K562 (cell line): ENCODE measurements around the gene GFOD1. TPM values are rescaled to one million over a fixed set of nuclear protein-coding genes. Genes with fewer than 3 reads are reported as not detected.

Source experiments
- ATAC-seq: fragments of 200-7000 bp; cut with Tn5 transposase; 3 replicates; pipeline ENCODE4 v1.9.1; 2020; ENCODE audit warnings: moderate library complexity
- BruUV-seq: library from RNA; stranded (reverse); fragments of 400-500 nt; replicated peaks from 2 replicates; lab custom pipeline; 2021; lab: Mats Ljungman, UMichigan
- CTCF ChIA-PET: fragments of 300-600 bp; formaldehyde crosslinking; extraction: SDS; loops from one replicate; lab custom pipeline; 2021; ENCODE audit warnings: low intra/inter-chr PET ratio; lab: Yijun Ruan, JAX
- POLR2A ChIA-PET: fragments of 300-600, 350-650 bp; sonication (Branson Sonifier 250); formaldehyde crosslinking; extraction: SDS; loops from one replicate; lab custom pipeline; 2021; ENCODE audit warnings: antibody characterized with exemption, inconsistent platforms; lab: Yijun Ruan, JAX
- DNase-seq, 4 experiments: peaks; one replicate each; pipeline versions ENCODE4 v3.0.0 to v3.0.0-alpha.2; 2011 to 2018; ENCODE audit warnings: low spot score in 3 of 4, mixed read lengths in 3 of 4; ENCODE audit errors: extremely low read depth in 1 of 4
- FAIRE-seq: peaks from 2 replicates; lab custom pipeline; 2011; peaks lifted over from hg19 to GRCh38; lab: Jason Lieb, UNC
- H2AFZ ChIP-seq: 2 replicates; pipeline ENCODE4 v1.6.0; 2011; ENCODE audit warnings: low read depth, low read length, control low read depth, inconsistent platforms
- H3K27ac ChIP-seq: fragments of 200-600 bp; 3 replicates; pipeline ENCODE4 v1.8.0; 2011; ENCODE audit warnings: low read depth, mild to moderate bottlenecking, control low read depth, inconsistent platforms, low read length, moderate library complexity, mixed read lengths; ENCODE audit errors: extremely low read depth
- H3K27me3 ChIP-seq, 2 experiments: fragments of 300-600 bp in 1 of 2; 2 replicates in 1 of 2; 3 replicates in 1 of 2; pipeline versions ENCODE4 v1.6.0 to v1.8.0; 2011; ENCODE audit warnings: inconsistent platforms in 2 of 2, low read length in 2 of 2, mild to moderate bottlenecking in 1 of 2, mixed read lengths in 1 of 2, moderate library complexity in 1 of 2; ENCODE audit not compliant: control insufficient read depth in 2 of 2, insufficient read depth in 2 of 2
- H3K36me3 ChIP-seq: fragments of 300-600 bp; 3 replicates; pipeline ENCODE4 v1.8.0; 2011; ENCODE audit warnings: mild to moderate bottlenecking, low read length, inconsistent platforms; ENCODE audit not compliant: control insufficient read depth, insufficient read depth
- H3K4me1 ChIP-seq, 2 experiments: fragments of 200-600 bp in 1 of 2; replicated peaks in 1 of 2; 2 replicates in 1 of 2; 3 replicates in 1 of 2; pipeline versions ENCODE4 v1.5.1 to v1.8.0; 2011; ENCODE audit warnings: inconsistent platforms in 2 of 2, low read length in 2 of 2, mild to moderate bottlenecking in 1 of 2, mixed read lengths in 1 of 2, moderate library complexity in 1 of 2; ENCODE audit not compliant: control insufficient read depth in 2 of 2, insufficient read depth in 2 of 2
- H3K4me2 ChIP-seq: 2 replicates; pipeline ENCODE4 v1.6.1; 2011; ENCODE audit warnings: low read length, control low read depth, inconsistent platforms, mixed read lengths; ENCODE audit not compliant: insufficient read depth
- H3K4me3 ChIP-seq: fragments of 200-600 bp; sonication (generic), shearing (Covaris generic); 2 replicates; pipeline ENCODE4 v1.5.1; 2016; ENCODE audit warnings: control low read depth, inconsistent platforms
- H3K79me2 ChIP-seq: fragments of 200-600 bp; 3 replicates; pipeline ENCODE4 v1.8.0; 2011; ENCODE audit warnings: low read length, inconsistent platforms; ENCODE audit not compliant: control insufficient read depth, insufficient read depth
- H3K9ac ChIP-seq, 2 experiments: 2 replicates each; pipeline versions ENCODE4 v1.6.0 to v1.6.1; 2011; ENCODE audit warnings: low read depth in 2 of 2, low read length in 2 of 2, control low read depth in 1 of 2, inconsistent platforms in 1 of 2, mild to moderate bottlenecking in 1 of 2, mixed read lengths in 1 of 2; ENCODE audit not compliant: insufficient read depth in 1 of 2
- H3K9me1 ChIP-seq: one replicate; pipeline ENCODE4 v1.6.0; 2011; ENCODE audit warnings: inconsistent platforms, mild to moderate bottlenecking, low read length, moderate library complexity; ENCODE audit not compliant: control insufficient read depth, insufficient read depth
- H3K9me3 ChIP-seq: replicated peaks from 2 replicates; pipeline ENCODE4 v1.5.1; 2011; ENCODE audit warnings: low read depth, low read length, inconsistent platforms; ENCODE audit not compliant: control insufficient read depth, insufficient read depth
- H4K20me1 ChIP-seq: replicated peaks from 2 replicates; pipeline ENCODE4 v1.6.1; 2011; ENCODE audit warnings: low read length, inconsistent platforms, mixed read lengths; ENCODE audit not compliant: control insufficient read depth, insufficient read depth
- ATF4 ChIP-seq: fragments of 450-650 bp; formaldehyde crosslinking; IDR thresholded peaks from 2 replicates; pipeline ENCODE4 v1.4.0; 2022; ENCODE audit warnings: mild to moderate bottlenecking, moderate library complexity
- KAT7 ChIP-seq: sonication (generic); formaldehyde crosslinking; IDR thresholded peaks from 2 replicates; pipeline ENCODE4 v1.8.0; 2022; ENCODE audit warnings: missing genetic modification reagents, mild to moderate bottlenecking, borderline replicate concordance
- MIER1 ChIP-seq: fragments of 450-650 bp; IDR thresholded peaks from 2 replicates; pipeline ENCODE4 v1.6.1; 2016; ENCODE audit warnings: antibody characterized with exemption, mild to moderate bottlenecking, low read depth
- NKRF ChIP-seq: fragments of 450-650 bp; IDR thresholded peaks from 2 replicates; pipeline ENCODE4 v1.6.1; 2016; ENCODE audit warnings: borderline replicate concordance
- OTX1 ChIP-seq: fragments of 450-650 bp; formaldehyde crosslinking; IDR thresholded peaks from 2 replicates; pipeline ENCODE4 v1.4.0; 2022; ENCODE audit warnings: mild to moderate bottlenecking
- SRSF7 ChIP-seq: fragments of 200-400 bp; formaldehyde crosslinking; optimal IDR thresholded peaks from 2 replicates; pipeline ENCODE3; 2017; ENCODE audit warnings: mild to moderate bottlenecking, low read depth, low read length
- WGBS: fragments of 100-300 bp; shearing (Covaris generic); methylation state at CpG from one replicate; pipeline ENCODE4 v1.1.6; 2016; ENCODE audit warnings: low coverage, mixed read lengths; ENCODE audit not compliant: insufficient coverage; ENCODE audit errors: missing lambda C conversion rate; 5-methylcytosine and 5-hydroxymethylcytosine counted together
- in situ Hi-C: fragments of 300-500 bp; cut with MboI; formaldehyde crosslinking; loops from 4 replicates; pipeline ENCODE4 v1.15.0; 2018; ENCODE audit warnings: inconsistent platforms, mixed read lengths
- intact Hi-C: fragments of 100-400 bp; cut with micrococcal nuclease; formaldehyde crosslinking; loops from 2 replicates; pipeline ENCODE4 v1.14.2; 2022
- polyA plus RNA-seq, 8 experiments: library from polyadenylated mRNA; depleted of rRNA in 4 of 8; stranded (reverse) in 5 of 8; unstranded in 3 of 8; fragments of >200 nt; fragmentation: Nextera tagmentation in 2 of 8; fragmentation: Illumina TruSeq in 1 of 8; extraction: Ambion mirVana in 2 of 8; extraction: Trizol in 1 of 8; gene quantifications; 2 replicates each; pipeline versions ENCODE4 v1.2.1 to v1.2.3, GENCODE V29; 2011 to 2014; ENCODE audit warnings: inconsistent platforms in 1 of 8, missing spikeins in 1 of 8
- total RNA-seq, 7 experiments: library from RNA; depleted of rRNA in 6 of 7; stranded (reverse); fragments of >200 nt in 6 of 7; fragmentation: Illumina TruSeq in 2 of 7; extraction: Trizol in 2 of 7; gene quantifications; 2 replicates each; pipeline versions ENCODE4 v1.2.1 to v1.2.3, GENCODE V29; 2011 to 2021; ENCODE audit warnings: low replicate concordance in 1 of 7

The GFOD1 gene
- total and polyA plus RNA-seq, 9 of the 15 experiments (the other 6 are each of a cell fraction or from before 2014, with no cell fraction given) = 3.8 to 12.0 (median 8.2) TPM

- Histone ChIP-seq H3K9ac (no peak overlapping the region), H3K4me3 (no peak overlapping the region), H3K27me3 (no peaks in the 10 kb centered on the region; a peak in 1 of 5 replicates), H3K4me1 (no peaks in the 10 kb centered on the region; a peak in 1 of 5 replicates)
- intact Hi-C loops (no loop called here), in situ Hi-C loops (no loop called here)
- TF ChIP-seq ATF4 (CRISPR knock-in tag) (no peak), SRSF7 (no peak), MIER1 (no peak), KAT7 (CRISPR knock-in tag) (no peak), OTX1 (CRISPR knock-in tag) (no peak), NKRF (no peak)
- TF ChIP-seq, all 486 proteins: peak for 0
- no peaks in the 10 kb centered on the region for H3K36me3 ChIP-seq
- no peaks in the 10 kb centered on the region for H3K9me1 ChIP-seq
- H3K4me2 ChIP-seq = no peak overlapping the region
- DNase-seq (no peak), ATAC-seq (no peak), FAIRE-seq (no peak)
- no TSS peak for BruUV-seq
- no peak overlapping the region for H2AFZ ChIP-seq
- WGBS = 25% methylated on average over 6 of the region's 6 CpGs
- peaks cover 3% of the 10 kb centered on the region; the same call in 1 of the 2 replicates for H4K20me1 ChIP-seq
- H3K9me3 ChIP-seq = no peaks in the 10 kb centered on the region
- no peak overlapping the region for H3K27ac ChIP-seq
- CTCF ChIA-PET = no interaction called here
- POLR2A ChIA-PET = interaction anchor here (1.0 kb wide), 1 partner anchor 21 kb away, joined by 3 read pairs; no protein-coding TSS in a partner anchor
- H3K79me2 ChIP-seq = no peaks in the 10 kb centered on the region
Observed at GRCh38 chr6:13417431-13417830, 70.0 kb downstream of the GFOD1 start.
